IPS-NIHi7 (cell line): ENCODE data around the gene ASTN2.

Source experiments
- DNase-seq: peaks from one replicate; pipeline ENCODE4 v3.0.0; 2012; ENCODE audit warnings: mixed read lengths; ENCODE audit errors: extremely low spot score

ASTN2 gene

GRCh38 chr9:117250610-117251215 is 164.1 kb downstream of the ASTN2 start:
- DNase-seq: no peak

DNA sequence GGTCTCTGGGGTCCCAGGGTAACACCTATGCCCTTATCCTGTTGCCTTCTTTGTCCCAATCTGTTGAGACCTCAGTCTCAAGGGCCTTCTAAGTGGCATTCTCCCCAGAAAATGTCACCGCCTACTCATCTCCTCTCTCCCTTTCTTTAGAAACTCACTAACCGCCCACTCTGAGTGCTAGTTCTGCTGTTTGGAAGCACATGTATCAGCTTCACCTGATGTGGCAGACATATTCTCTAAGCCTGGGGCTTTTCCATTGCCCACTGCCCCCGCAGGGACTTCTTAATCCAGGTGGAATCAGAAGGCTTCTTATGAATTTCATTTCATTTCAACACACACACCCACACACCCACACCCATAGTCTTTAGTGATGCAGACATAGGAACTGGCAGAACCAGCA is 165.1 kb downstream of the ASTN2 start:
- no peak for DNase-seq

DNA sequence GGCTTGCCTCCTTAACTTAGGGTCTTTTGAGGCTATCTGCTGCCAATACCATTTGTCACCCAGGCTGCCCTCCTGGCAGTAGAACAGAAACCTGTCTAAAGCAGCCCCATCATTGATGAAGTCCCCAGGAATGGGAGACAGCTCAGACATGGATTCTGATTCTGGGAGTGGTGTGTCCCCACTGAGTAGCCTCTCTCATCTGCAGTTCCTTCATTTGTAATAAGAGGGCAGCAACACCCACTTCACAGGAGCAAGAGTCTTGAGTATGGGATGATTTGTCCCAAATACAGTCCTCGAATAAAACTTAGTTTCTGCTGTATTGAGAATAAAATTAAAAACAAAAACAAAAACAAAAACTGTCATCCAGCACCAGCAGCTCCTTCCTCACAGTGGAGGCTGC is 167.6 kb downstream of the ASTN2 start:
- peak; percentile 76 for DNase-seq

DNA sequence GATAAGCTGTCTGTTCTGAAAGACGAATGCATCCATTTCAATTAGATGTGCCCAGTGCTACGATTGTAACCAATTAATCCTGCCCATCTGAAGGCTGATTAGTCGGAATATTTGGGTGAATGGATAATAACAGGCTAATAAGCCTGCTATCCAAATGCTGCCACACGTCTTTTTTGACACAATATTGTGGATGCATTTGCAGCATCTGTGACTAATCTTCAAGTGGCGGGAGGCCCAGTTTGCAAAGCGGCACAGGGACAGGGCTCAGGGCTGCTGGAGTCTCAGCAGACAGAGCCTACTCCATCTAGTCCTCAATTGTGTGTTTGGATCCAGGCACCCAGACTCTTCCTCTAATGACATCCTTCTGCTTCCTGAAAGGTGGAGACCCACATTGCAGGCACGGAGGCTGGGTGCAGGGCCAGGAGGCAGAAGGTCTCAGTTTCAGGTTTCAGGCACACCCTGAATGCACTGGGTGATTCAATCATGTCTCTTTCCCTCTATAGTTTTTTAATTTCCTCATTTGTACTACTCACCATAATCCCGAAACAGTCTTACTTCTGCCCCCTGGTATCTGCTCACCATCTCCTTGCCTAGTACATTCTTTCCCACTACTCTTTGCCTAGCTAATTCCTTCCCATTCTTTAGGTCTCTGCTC is 169.6 kb downstream of the ASTN2 start:
- no peak for DNase-seq

DNA sequence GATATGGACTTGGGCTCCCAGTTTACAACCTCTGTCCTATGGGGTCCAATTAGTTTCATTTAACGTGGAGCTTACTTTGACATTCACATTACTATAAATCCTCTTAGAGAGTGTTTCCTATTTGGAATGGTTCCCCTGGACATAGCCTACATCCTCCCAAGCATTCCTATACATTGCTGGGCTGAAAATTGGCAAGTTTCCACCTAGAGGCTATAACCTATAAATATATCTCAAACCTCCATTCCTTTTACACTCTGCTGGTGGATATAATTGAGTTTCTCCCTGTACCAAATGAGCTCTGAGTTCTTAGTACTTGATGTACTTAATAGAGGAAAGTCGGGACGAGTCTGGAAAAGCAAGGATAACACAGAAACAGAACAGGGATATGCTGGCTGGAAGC is 172.8 kb downstream of the ASTN2 start:
- DNase-seq: no peak

DNA sequence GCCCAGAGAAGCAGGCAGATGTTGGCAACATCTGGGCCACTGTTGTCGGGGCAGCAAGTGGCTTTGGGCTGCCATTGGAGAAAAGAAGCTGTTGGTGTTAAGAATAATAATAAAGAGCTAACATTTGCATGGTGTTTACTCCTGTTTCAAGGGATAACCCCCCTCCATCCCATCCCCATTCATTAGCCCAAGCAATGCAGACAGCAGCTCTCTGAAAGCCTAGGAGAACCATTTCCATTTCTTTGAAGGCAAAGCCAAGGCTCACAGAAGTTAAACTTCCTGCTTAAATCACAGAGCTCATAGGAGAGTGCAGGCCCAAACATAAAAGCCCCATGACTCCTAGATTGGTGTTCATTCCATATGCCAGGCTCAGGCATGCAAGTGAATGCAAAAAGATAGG is 175.4 kb downstream of the ASTN2 start:
- DNase-seq: no peak

DNA sequence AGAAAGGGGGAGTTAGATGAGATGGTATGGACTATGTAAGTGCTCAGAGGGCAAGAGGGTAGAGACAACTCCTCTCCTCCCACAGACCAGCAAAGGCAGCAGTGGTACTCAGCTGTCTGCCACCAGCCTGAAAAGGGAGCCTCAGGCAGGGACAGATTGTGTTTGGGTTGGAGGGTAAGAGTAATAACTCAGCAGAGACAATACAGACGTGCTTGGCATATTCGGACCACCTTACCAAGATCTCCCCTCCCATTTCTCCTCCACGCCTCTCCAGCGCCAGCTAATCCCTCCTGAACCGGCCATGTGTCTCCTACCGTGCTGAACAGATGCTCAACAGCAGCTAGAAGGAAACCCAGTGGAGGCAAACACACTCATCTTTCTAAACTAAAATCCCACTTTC is 180.8 kb downstream of the ASTN2 start:
- DNase-seq: no peak

DNA sequence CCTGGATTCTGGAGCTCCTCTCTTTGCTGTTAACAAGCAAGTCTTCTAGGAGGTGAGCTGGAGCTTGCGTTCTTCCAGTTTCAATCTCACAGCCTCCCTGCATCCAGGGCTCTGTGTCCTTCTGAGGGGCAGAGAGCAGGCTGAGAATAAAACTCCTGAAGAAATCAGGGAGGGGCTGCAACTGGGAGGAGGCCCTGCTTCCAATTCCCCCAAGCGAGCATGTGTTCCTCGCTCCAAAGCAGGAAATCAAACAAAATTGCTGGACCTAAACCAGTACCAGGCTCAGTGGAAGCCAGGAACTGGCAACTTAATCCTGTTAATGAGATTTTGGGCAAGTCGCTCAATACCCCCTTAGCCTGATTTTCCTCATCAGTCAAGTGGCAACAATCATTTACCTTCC is 181.8 kb downstream of the ASTN2 start:
- no peak for DNase-seq

DNA sequence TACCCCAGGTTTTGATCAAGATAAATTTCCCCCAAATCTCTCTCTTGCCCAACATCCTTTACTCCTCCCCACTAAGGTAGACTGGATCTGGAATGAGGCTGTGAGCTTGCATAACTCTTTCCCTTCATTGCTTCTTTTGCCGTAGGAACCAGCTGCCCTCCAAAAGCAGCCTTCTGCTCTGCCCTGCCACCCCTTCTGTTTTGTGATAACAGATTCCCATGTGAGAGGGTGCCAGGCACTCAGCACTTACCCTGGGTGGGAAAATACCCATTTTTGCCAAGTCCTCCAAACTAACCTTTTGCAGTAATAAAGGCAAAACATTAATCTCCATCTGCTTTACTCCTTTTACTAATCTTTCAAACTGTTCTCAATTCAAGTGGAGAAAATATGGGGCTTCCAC is 182.6 kb downstream of the ASTN2 start:
- no peak for DNase-seq

DNA sequence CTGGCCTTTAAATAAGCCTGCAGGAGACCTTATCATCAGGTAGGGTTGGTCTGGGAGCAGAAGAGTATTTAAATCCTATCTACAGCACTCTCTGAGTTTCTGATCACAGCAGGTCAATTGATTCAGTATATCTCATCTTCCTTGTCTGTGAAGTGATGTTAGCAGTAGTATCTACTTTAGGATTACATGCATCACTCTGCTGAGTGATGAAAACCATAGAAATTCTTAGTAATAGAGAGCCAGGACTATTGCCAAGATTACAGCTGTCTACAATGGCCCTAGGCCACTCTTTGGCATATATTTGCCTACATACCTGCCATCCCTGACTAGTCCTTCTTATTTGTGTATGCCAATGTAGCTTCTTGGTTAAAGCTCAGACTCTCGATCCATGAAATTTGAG is 183.8 kb downstream of the ASTN2 start:
- no peak for DNase-seq

- peak; percentile 48 for DNase-seq
These were observed 190.2 kb downstream of the ASTN2 start for GRCh38 chr9:117224695-117225094.

- DNase-seq: no peak
These were observed 195.9 kb downstream of the ASTN2 start for GRCh38 chr9:117218951-117219350.

DNA sequence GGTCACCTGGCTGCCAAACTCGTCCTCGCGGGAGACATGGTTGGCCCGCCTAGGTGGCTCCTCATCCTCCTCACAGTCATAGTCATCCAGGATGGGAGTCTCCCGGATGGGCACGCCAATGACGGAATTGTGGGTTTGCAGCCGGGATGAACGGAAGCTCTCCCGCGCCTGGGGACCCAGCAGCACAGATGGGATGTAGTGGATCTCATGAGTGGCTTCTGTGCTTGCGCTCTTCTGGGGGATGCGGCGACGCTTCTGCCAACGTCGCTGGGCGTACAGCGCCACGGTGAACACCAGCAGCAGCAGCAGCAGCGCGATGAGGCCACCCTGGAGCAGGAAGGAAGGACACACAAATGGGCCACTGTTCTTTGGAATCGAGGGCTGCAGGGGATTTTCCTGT is 200.4 kb downstream of the ASTN2 start:
- no peak for DNase-seq

DNA sequence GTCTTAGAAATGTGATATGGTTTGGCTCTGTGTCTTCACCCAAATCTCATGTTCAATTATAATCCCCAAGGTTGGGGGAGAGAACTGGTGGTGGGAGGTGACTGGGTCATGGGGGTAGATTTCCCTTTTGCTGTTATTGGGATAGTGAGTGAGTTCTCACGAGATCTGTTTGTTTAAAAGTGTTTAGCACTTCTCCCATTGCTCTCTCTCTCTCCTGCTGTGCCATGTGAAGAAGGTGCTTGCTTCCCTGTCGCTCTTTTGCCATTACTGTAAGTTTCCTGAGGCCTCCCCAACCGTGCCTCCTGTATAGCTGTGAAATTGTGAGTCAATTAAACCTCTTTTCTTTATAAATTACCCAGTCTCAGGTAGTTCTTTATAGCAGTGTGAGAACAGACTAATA is 203.6 kb downstream of the ASTN2 start:
- no peak for DNase-seq

DNA sequence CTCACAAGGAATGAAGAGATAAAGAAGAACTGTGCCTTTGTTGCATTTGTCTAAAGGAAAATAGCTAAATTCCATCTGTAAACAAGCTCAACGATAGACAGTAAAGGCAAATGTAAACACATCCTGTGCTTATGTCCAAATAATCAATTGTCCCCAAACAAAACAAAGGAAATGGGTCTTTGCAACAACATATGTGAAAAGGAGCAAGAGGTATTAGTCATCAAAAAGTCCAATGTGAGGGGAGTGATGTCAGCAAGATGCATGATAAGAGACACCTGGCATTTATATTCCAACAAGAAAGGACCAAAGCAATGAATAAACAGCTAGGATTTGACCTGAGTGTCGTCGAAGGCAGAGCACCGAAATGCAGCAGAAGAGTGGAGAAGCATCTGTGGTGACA is 209.1 kb downstream of the ASTN2 start:
- DNase-seq: no peak

- no peak for DNase-seq
These were observed 209.9 kb downstream of the ASTN2 start for GRCh38 chr9:117204971-117205370.

GRCh38 chr9:117191504-117192261 is 223.2 kb downstream of the ASTN2 start:
- DNase-seq: no peak

GRCh38 chr9:117189121-117189520 is 225.7 kb downstream of the ASTN2 start:
- DNase-seq: no peak

DNA sequence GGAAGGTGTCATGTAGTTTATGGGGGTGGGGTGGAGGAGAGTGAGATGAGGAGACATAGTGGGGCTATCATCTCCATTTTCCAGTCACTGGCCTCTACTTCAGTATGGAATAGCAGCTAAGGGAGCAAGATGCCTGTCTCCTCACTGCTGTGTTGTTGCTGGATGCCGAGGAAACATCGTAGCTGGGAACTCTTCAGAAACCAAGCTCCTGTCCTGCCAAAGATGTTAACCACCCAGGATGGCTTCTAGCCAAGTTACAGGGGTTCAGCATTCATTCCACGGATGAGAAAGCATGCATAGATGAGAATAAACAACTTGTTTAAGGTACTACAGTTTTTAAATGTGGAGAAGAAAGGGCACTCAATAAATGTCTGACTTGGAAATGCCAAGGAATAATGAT is 226.5 kb downstream of the ASTN2 start:
- DNase-seq: no peak

DNA sequence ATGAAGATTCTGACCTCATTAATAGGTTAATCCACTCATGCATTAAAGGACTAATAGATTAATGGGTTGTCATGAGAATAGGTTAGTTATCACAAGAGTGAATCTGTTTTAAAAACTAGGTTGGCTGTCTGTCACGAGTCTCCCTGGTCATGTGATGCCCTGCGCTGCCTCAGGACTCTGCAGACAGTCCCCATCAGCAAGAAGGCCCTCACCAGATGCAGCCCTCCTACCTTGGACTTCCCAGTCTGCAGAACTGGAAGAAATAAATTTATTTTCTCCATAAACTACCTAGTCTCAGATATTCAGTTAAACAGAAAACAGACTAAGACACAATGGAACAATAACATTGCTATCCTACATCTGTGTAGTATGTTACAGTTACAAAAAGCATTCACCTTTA is 227.4 kb downstream of the ASTN2 start:
- no peak for DNase-seq

DNA sequence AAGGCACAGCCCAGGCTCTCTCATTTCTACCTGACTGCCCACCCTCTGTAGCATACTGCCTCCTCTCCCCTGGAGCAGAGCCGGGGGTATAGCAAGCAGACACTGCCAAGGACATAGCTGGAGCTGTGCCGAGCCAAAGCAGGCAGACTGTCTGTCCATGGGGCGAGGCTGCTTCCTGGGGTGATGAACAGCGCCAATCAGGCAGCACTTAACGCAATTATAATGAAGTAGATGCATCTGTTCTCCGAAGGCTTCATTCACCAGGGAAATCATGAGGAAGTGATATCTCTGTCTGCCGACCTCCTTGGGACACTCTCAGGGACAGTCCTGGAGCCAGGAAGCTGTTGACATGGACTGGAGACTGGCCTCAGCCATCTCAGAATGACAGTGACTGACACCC is 230.7 kb downstream of the ASTN2 start:
- no peak for DNase-seq

GRCh38 chr9:117182046-117182445 is 232.8 kb downstream of the ASTN2 start:
- no peak for DNase-seq

GRCh38 chr9:117180896-117181445 is 233.9 kb downstream of the ASTN2 start:
- no peak for DNase-seq
